GM12891 (cell line): Measurements from ENCODE around the gene PRSS37. TPM values are rescaled to one million over a fixed set of nuclear protein-coding genes. Genes with fewer than 3 reads are reported as not detected.

Experiments
- DNase-seq: peaks from one replicate; pipeline ENCODE4 v3.0.0; 2011; ENCODE audit warnings: low spot score; ENCODE audit not compliant: insufficient read length
- FAIRE-seq: peaks from 2 replicates; lab custom pipeline; 2011; peaks lifted over from hg19 to GRCh38; lab: Jason Lieb, UNC
- PAX5 ChIP-seq: IDR thresholded peaks from 2 replicates; pipeline ENCODE4 v1.6.1; 2011; ENCODE audit warnings: low read length, moderate library complexity, mild to moderate bottlenecking; ENCODE audit not compliant: insufficient read depth, severe bottlenecking
- POLR2A ChIP-seq: IDR thresholded peaks from 2 replicates; pipeline ENCODE4 v1.6.1; 2011; ENCODE audit warnings: low read depth, low read length, control low read depth
- POLR2AphosphoS5 ChIP-seq: IDR thresholded peaks from 2 replicates; pipeline ENCODE4 v1.6.1; 2011; ENCODE audit warnings: low read depth, low read length, control low read depth
- POU2F2 ChIP-seq: IDR thresholded peaks from 2 replicates; pipeline ENCODE4 v1.6.1; 2011; ENCODE audit warnings: low read depth, mild to moderate bottlenecking, control low read depth, low read length, moderate library complexity
- SPI1 ChIP-seq: IDR thresholded peaks from 2 replicates; pipeline ENCODE4 v1.6.1; 2011; ENCODE audit warnings: low read depth, low read length, control low read depth
- TAF1 ChIP-seq: IDR thresholded peaks from 2 replicates; pipeline ENCODE4 v1.6.1; 2011; ENCODE audit warnings: low read depth, low read length, control low read depth
- polyA plus RNA-seq: library from polyadenylated mRNA; unstranded; fragments of >200 nt; gene quantifications from one replicate; pipeline ENCODE4 v1.2.1, GENCODE V29; 2012; ENCODE audit warnings: low read depth, missing spikeins, inconsistent platforms; ENCODE audit not compliant: missing spikeins

The PRSS37 gene, protein sequence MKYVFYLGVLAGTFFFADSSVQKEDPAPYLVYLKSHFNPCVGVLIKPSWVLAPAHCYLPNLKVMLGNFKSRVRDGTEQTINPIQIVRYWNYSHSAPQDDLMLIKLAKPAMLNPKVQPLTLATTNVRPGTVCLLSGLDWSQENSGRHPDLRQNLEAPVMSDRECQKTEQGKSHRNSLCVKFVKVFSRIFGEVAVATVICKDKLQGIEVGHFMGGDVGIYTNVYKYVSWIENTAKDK
- not detected for polyA plus RNA-seq

DNA sequence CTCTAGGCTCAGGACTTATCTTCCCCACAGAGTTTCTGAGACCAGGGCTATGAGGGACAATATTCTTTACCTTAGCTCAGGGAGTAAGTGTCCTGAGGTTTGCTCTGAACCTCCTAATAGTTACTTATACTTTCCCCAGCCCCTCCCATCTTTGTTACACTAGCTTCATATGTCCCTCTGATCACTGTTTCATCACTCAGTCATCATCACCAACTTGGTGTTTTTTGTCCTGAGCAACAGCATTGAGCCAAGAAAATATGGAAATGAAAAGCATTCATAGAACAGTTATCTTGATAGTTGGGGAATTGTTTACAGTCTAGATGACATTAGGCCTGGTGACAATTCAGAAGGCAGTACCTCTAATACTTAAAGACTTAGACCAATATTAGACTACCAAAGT lies at the start of gene PRSS37:
TSS of gene PRSS37 (minus strand) at position 101 of the 400 bp plus-strand sequence. CDS start 436 bp downstream, outside the sequence.
- no peak for DNase-seq
- FAIRE-seq = no peak
- TF ChIP-seq SPI1 (no peak), POU2F2 (no peak), POLR2A (no peak), PAX5 (no peak), TAF1 (no peak), POLR2AphosphoS5 (no peak)

DNA sequence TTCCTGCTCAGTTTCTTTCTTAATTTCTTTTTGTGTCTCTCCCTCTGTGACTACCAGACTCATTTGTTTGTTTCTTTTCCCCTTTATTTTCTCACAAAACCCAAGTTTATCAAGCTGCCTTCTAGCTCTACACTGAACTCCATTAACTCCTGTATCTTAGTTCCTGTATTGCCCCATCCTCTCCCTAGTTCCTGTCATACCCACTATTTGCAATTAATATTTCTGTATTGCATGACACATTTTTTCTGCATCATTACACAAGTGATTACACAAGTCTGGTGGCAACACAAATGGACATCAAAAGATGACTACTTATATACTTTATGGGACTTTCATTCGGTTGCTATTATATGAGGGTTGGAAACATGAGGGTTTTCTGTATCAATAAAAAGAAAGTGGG lies 48.0 kb upstream of the PRSS37 start:
- FAIRE-seq (no peak), DNase-seq (no peak)
- TF ChIP-seq PAX5 (no peak), SPI1 (no peak), POLR2A (no peak), TAF1 (no peak)

DNA sequence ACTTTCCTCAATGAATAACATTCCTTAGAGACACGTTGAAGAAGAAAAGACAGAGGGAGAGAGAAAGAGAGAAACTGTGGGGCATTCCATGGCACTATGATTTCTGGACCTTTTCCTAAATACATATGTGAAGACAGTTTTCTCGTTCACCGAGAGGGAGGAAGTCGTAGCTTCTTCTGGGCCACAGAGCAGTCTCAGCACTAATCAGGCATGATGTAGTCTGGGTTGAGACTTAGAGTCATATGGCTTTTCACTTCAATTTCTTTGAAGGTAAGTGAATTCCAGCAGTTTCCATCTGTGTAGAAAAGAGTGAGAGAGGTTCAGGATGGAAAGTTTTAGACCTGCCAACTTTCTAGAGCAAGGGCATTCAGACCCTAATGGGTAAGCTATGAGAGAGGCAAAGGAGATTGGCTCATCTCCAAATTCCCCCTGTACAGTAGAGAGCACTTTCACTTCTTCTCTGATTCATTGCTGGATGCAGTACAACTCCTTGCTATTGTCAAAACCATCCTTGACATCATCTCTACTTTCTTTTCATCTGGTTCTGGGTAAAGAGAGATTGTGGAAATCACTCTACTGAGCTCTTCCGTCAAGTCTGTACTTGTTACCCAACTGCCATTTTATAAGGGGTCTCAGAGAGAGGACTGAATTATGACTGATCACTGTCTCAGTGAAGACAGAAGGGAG lies 43.4 kb upstream of the PRSS37 start:
- FAIRE-seq (no peak), DNase-seq (no peak)
- TF ChIP-seq SPI1 (peak; percentile 90), POLR2AphosphoS5 (no peak)

DNA sequence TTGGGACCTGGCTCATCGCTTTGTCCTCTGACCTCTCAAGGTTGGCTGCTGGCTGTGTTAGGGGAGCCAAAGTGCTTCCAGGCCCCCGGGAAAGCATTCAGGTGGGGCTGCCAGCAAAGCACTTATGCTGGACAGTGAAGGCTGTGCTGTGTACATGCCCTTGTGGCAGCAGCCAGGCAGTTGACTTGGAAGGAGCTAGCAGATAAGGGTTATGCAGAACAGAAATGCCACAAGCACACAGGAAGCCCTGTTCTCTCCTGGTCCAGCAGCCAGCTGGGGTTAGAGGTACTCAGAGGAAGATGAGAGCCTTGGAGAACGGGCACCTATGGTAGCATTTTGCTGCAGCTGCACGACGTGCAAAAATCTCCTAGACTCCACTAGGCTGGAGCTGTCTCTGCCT lies 39.7 kb upstream of the PRSS37 start:
- FAIRE-seq = no peak
- TF ChIP-seq POLR2AphosphoS5 = no peak
- no peak for TF ChIP-seq TAF1
- no peak for TF ChIP-seq PAX5
- no peak for TF ChIP-seq SPI1
- no peak for TF ChIP-seq POU2F2
- TF ChIP-seq POLR2A = no peak
- DNase-seq = no peak

DNA sequence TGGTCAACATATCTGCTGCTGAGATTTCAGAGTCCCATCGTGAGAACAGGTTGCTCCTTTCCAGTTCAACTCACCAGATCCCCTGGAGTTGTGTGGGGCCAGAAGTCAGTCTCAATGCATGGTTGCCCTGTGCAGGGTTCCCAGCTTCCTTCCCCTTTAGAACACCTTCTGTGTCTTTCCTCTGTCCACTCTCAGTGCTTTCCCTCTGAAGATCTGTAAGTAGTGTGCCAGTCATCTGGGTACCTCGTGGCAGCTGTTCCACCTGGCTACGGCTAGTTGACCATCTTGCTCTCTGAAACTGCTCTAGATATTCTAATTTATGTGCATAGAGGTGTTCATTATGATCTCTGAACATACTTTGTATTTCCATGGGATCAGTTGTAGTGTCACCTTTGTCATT lies 36.1 kb upstream of the PRSS37 start:
- DNase-seq (no peak), FAIRE-seq (no peak)
- no peak for TF ChIP-seq POLR2A
- TF ChIP-seq POLR2AphosphoS5 = no peak
- TF ChIP-seq TAF1 = no peak
- TF ChIP-seq SPI1 = no peak
- TF ChIP-seq POU2F2 = no peak
- TF ChIP-seq PAX5 = no peak

DNA sequence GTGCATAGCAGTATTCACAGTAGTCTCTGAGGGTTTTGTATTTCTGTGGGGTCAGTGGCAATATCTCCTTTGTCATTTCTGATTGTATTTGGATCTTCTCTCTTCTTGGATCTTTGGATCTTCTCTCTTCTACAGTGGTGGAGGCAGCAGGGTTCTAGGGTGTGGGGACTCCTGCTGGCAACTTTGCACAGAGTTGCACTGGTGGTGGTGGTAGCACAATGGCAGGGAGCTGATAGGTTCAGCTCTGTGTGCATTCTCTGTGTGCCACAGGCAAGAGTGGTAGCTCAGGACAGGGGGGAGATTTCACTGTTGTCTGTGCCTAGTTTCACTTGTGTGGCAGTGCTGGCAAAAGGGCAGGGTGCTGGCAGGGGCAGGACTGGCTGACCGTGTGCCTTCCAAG lies 35.1 kb upstream of the PRSS37 start:
- DNase-seq (no peak), FAIRE-seq (no peak)
- TF ChIP-seq SPI1 (no peak), POU2F2 (no peak), POLR2A (no peak), PAX5 (no peak), TAF1 (no peak), POLR2AphosphoS5 (no peak)

DNA sequence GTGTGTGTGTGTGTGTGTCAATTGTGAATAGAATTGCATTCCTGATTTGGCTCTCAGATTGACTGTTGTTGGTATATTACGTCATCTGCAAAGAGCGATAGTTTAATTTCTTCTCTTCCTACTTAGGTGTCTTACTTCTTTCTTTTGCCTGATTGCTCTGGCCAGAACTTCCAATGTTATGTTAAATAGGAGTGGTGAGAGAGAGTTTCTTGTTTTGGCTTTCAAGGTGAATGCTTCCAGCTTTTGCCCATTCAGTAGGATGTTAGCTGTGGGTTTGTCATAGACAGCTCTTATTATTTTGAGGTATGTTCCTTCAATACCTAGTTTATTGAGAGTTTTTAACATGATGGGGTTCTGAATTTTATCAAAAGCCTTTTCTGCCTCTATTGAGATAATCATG lies 34.2 kb upstream of the PRSS37 start:
- no peak for DNase-seq
- TF ChIP-seq POLR2AphosphoS5 = no peak
- no peak for TF ChIP-seq POU2F2
- no peak for TF ChIP-seq PAX5
- TF ChIP-seq SPI1 = no peak
- no peak for TF ChIP-seq TAF1
- no peak for TF ChIP-seq POLR2A
- no peak for FAIRE-seq

DNA sequence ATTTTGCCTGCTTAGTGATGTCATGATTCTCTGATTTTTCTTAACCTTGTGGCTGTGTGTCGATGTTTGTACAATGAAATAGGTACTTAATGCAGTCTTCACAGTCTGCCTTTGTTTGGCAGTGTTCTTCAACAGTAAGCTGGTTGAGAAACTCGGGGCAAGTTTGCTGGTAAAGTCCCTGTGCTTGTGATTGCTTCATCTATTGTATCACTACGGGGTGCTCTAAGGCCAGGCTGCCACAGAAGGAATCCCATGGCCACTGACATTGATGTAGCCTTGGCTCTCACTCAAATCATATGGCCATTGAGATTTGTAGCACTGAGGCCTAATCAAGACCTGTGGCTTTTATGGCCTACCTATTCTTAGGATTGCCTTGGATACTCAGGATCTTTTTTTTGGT lies 33.5 kb upstream of the PRSS37 start:
- DNase-seq (no peak), FAIRE-seq (no peak)
- TF ChIP-seq TAF1 (no peak), PAX5 (no peak), POLR2A (no peak), SPI1 (no peak), POLR2AphosphoS5 (no peak), POU2F2 (no peak)

DNA sequence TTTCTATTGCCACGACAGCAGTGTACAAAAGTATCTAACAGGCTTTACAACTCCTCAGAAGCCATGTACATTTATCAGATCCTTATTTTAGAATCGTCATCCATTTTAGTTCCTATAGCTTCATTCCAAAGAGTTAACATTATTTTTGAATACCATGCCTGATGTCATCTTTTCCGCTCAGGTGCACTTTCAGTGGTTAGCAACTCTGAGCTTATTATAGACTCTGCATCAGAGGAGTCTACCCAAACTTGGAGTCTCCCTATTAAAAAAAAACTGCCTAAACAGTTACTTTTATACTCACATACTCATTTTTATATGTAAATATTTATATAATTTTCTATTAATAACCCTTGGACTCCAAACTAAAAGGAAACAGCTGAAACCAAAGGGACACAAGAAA lies 31.6 kb upstream of the PRSS37 start:
- DNase-seq (no peak), FAIRE-seq (no peak)
- TF ChIP-seq PAX5 (no peak), POLR2A (no peak), POLR2AphosphoS5 (no peak), SPI1 (no peak), TAF1 (no peak), POU2F2 (no peak)
